ENCODE results near the gene TRMU. TPM values are rescaled to one million over a fixed set of nuclear protein-coding genes. Genes with fewer than 3 reads are reported as not detected.

The TRMU gene
- total and polyA plus RNA-seq, 2 of the 4 experiments (the other 2 are of a cell fraction): 19.0 to 36.4 TPM

- Histone ChIP-seq H2AK5ac (ENCODE audit: low read depth, low read length) (no peak overlapping the region), H3K56ac (ENCODE audit: extremely low read depth, insufficient read depth, low read length) (no peak overlapping the region), H4K91ac (ENCODE audit: insufficient read depth, low read depth, low read length) (no peak overlapping the region), H3K4me1 (ENCODE audit: control insufficient read depth, insufficient read depth, low read length) (no peaks in the 10 kb centered on the region), H2AK9ac (replicated peaks; ENCODE audit: low read depth, low read length, poor library complexity) (no peak overlapping the region), H2BK5ac (ENCODE audit: low read depth, low read length, poor library complexity, severe bottlenecking) (no peak overlapping the region), H3K14ac (replicated peaks; ENCODE audit: low read depth, low read length) (no peak overlapping the region), H3K18ac (ENCODE audit: low read depth, low read length) (no peak overlapping the region), H3K27me3 (ENCODE audit: control insufficient read depth, insufficient read depth, low read length) (no peaks in the 10 kb centered on the region), H3K9ac (ENCODE audit: low read depth, low read length) (no peak overlapping the region), H3K4me3 (ENCODE audit: insufficient read depth, low read depth, low read length) (no peak overlapping the region), H3K9me1 (ENCODE audit: insufficient read depth, low read length) (no peaks in the 10 kb centered on the region; the same call in 1 of the 2 replicates), H2AFZ (replicated peaks; ENCODE audit: low read length, poor library complexity) (no peak overlapping the region), H4K8ac (ENCODE audit: low read depth in 2 of 2, low read length in 2 of 2) (no peak overlapping the region), H2BK120ac (ENCODE audit: low read depth, low read length) (no peak overlapping the region), H3K9me3 (ENCODE audit: control insufficient read depth, insufficient read depth, low read length) (no peaks in the 10 kb centered on the region), H4K20me1 (ENCODE audit: insufficient read depth, low read length) (no peaks in the 10 kb centered on the region; the same call in 1 of the 2 replicates), H4K5ac (ENCODE audit: low read depth, low read length) (no peak overlapping the region), H3K4me2 (ENCODE audit: low read depth, low read length) (no peak overlapping the region), H3K23ac (ENCODE audit: low read depth, low read length) (no peak overlapping the region), H2BK15ac (ENCODE audit: low read depth, low read length) (no peak overlapping the region), H3K4ac (ENCODE audit: low read depth, low read length) (no peak overlapping the region), H3K36me3 (ENCODE audit: control insufficient read depth, insufficient read depth, low read length) (peaks cover 20% of the 10 kb centered on the region), H3K27ac (ENCODE audit: insufficient read depth, low read length) (no peak overlapping the region), H3K79me1 (ENCODE audit: low read depth in 1 of 2, low read length in 2 of 2) (peaks cover 32 to 47% of the 10 kb centered on the region in 2 experiments), H2BK20ac (ENCODE audit: low read depth, low read length) (no peak overlapping the region)
- in situ Hi-C loops (cut with MboI; ENCODE audit: low sequenced_read_pairs): no loop called here
- ChIA-PET POLR2A (ENCODE audit: unreplicated experiment) (interaction anchor here (0.6 kb wide), 1 partner anchor 407 kb away, joined by 3 read pairs; no protein-coding TSS in a partner anchor), CTCF (no interaction called here)
- ATAC-seq (ENCODE audit: low read depth) (no peak), DNase-seq (no peak)
- BruUV-seq (replicated peaks): no TSS peak
- WGBS, 2 experiments (ENCODE audit: extremely low coverage in 2 of 2, insufficient read length in 1 of 2): 100% methylated on average over 4 of the region's 14 CpGs; no CpG with 5 or more reads in 1 of the 2 experiments
- intact Hi-C loops (cut with micrococcal nuclease): no loop called here
- dilution Hi-C loops (cut with HindIII; ENCODE audit: low sequenced_read_pairs, unreplicated experiment): no loop called here
- TF ChIP-seq NFE2L2 (IDR thresholded peaks at IDR 0.05; ENCODE audit: low read depth, low read length): no peak
- TF ChIP-seq RFX5 (IDR thresholded peaks at IDR 0.05; ENCODE audit: low read depth, low read length): no peak
- TF ChIP-seq CTCF (conservative IDR thresholded peaks at IDR 0.05; ENCODE audit: low read depth, low read length): no peak
- no peak for TF ChIP-seq BHLHE40 (IDR thresholded peaks at IDR 0.05; ENCODE audit: low read depth, low read length)
- no peak for TF ChIP-seq SMC3 (IDR thresholded peaks at IDR 0.05; ENCODE audit: low read depth, low read length)
- TF ChIP-seq RAD21 (IDR thresholded peaks at IDR 0.05; ENCODE audit: low read length): no peak
- no peak for TF ChIP-seq POLR2A (IDR thresholded peaks at IDR 0.05; ENCODE audit: low read depth, low read length)
- TF ChIP-seq RCOR1 (IDR thresholded peaks at IDR 0.05; ENCODE audit: insufficient replicate concordance, low read length): no peak
- no peak for TF ChIP-seq MXI1 (IDR thresholded peaks at IDR 0.05; ENCODE audit: borderline replicate concordance, low read depth, low read length)
- no peak for TF ChIP-seq MAZ (IDR thresholded peaks at IDR 0.05; ENCODE audit: borderline replicate concordance, low read depth, low read length)
- TF ChIP-seq CEBPB (IDR thresholded peaks at IDR 0.05; ENCODE audit: low read depth, low read length): no peak
- TF ChIP-seq USF2 (IDR thresholded peaks at IDR 0.05; ENCODE audit: low read depth, low read length): no peak
- TF ChIP-seq FOS (IDR thresholded peaks at IDR 0.05; ENCODE audit: low read depth, low read length): no peak
- TF ChIP-seq MAFK (IDR thresholded peaks at IDR 0.05; ENCODE audit: low read depth, low read length): no peak
Measured at GRCh38 chr22:46320166-46320710, 15.3 kb upstream of the TRMU start.
